Stimulated activated CD8-positive, alpha-beta memory T cell treated with anti-CD3 and anti-CD28 coated beads, Interleukin-4, amount 100 ng/mL, for 24 hours (primary cell): ENCODE measurements around the gene HOXD11.

Experiments used
- DNase-seq: peaks from one replicate; pipeline ENCODE4 v3.0.0-alpha.2; 2020; ENCODE audit warnings: low read depth

HOXD11 gene

DNA sequence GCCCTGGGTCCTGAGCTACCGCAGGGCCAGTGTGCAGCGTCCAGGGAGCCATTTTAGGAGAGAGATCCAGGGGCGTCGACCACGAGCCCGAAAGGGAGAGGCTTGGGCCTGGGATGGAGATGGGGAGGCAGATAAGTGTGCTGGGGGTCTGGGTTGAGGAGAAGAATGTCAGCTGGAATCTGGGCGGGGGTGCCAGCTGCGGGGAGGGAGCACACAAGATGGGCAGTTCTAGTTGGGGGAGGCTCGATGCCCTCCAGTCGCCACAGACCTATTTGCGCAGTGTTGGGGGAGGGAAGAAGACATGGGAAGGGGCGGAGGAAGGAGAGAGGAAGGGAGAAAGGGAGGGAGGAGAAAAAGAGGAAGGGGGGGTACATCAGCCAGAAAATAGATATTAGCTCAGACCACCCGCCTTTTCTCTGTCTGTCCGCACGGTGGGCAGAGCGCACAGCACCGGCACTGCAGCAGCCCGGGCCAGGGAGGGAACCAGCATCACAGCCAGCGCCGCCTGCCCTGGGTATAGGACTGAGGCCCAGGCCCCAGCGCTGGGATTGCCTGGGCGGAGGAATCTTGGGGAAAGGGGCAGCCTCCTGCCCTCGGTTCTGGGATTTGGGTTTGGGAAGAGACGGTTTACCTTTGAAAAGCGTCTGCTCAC lies 1.9 kb upstream of the HOXD11 start:
- no peak for DNase-seq

GRCh38 chr2:176105730-176106580 lies 1.1 kb upstream of the HOXD11 start:
- no peak for DNase-seq

DNA sequence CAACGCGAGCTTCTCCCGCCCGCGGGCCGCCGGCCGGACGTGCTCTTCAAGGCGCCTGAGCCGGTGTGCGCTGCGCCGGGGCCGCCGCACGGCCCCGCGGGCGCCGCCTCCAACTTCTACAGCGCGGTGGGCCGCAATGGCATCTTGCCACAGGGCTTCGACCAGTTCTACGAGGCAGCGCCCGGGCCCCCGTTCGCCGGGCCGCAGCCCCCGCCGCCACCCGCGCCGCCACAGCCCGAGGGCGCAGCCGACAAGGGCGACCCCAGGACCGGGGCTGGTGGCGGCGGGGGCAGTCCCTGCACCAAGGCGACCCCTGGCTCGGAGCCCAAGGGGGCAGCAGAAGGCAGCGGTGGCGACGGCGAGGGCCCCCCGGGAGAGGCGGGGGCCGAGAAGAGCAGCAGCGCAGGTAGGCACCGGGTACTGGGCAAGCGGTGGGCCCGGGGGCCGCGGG lies 676 bp downstream of the HOXD11 start:
- DNase-seq, result no peak

DNA sequence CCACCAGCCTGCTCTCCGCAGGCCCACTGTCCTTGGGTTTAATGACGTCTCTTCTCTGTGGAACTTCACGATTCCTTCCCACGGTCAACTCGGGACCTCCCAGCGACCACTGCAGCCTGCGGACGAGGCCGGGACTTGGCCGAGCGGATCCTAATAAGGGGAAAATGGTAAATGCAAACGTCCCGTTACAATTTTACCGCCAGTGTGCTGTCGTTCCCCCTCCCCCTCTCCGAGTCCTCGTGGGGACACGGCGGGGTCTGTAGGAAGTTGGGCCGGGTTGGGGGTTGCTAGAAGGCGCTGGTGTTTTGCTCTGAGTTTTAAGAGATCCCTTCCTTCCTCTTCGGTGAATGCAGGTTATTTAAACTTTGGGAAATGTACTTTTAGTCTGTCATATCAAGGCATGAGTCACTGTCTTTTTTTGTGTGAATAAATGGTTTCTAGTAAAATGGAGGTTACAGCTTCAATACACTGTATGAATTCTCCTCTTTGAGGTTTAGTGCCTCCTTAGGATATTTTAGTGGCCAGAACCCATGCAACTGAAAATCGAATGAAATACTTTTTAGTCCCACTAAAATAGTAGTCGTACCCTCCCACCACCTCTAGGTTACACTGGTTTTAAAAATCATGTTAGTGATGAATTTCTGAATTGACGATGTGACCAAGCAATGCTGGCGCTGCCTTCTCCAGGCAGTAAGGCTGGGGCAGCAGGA lies 2.3 kb downstream of the HOXD11 start:
- DNase-seq, result no peak

- no peak for DNase-seq
Measured at GRCh38 chr2:176109946-176110345, 2.9 kb downstream of the HOXD11 start.

GRCh38 chr2:176110415-176111308 lies 3.6 kb downstream of the HOXD11 start:
- DNase-seq, result no peak

- DNase-seq, result no peak
Measured at GRCh38 chr2:176111309-176111663, 4.2 kb downstream of the HOXD11 start.

- no peak for DNase-seq
Measured at GRCh38 chr2:176111846-176112374, 4.8 kb downstream of the HOXD11 start.

- DNase-seq, result no peak
Measured at GRCh38 chr2:176112375-176113302, 5.6 kb downstream of the HOXD11 start.

DNA sequence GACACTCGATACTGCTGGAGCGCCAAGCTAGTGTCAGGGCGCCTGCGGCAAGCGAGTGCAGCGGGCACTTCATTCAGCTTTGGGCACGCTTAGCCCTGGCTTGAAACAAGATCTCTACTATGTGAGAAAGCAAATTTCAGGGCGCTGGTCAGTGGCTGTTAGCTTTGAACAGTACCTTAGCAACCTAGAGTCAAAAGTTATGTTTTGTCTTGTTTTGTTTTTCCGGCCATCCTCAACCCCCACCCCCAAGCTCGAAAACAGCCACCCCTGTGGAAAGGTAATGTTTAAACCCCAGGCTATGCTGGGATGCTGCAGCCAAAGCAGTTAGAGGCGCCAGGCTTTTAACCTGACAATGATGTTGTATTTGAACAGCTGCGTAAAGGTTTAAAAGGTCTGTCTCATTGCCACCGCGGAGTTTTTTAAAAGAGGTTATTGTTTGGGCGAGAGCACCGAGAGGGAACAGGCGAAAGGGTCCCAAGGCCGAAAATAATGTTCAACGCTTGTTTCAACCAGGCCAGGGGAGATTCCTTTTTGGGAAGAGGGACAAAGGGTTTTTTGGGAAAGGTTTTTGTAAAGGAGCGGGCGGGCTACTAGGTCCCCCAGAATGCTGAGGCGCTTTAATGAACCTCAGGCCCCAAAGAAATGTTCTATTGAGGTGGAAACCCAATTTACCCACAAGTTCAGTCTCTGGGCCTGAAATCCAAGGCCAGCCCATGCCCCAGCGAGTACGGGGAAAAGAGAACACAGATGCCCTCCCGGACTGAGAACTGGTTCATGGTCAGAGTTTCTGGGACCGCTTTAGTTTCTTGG lies 7.2 kb downstream of the HOXD11 start:
- no peak for DNase-seq

GRCh38 chr2:176114930-176115625 lies 8.0 kb downstream of the HOXD11 start:
- DNase-seq, result no peak

- DNase-seq, result no peak
Measured at GRCh38 chr2:176115883-176116813, 9.1 kb downstream of the HOXD11 start, which contains the start of gene HOXD10. HOXD10 (plus strand) TSS chr2:176116778; CDS start chr2:176116834, 56 bp downstream.

GRCh38 chr2:176117162-176117822 lies 10.2 kb downstream of the HOXD11 start:
- no peak for DNase-seq

DNA sequence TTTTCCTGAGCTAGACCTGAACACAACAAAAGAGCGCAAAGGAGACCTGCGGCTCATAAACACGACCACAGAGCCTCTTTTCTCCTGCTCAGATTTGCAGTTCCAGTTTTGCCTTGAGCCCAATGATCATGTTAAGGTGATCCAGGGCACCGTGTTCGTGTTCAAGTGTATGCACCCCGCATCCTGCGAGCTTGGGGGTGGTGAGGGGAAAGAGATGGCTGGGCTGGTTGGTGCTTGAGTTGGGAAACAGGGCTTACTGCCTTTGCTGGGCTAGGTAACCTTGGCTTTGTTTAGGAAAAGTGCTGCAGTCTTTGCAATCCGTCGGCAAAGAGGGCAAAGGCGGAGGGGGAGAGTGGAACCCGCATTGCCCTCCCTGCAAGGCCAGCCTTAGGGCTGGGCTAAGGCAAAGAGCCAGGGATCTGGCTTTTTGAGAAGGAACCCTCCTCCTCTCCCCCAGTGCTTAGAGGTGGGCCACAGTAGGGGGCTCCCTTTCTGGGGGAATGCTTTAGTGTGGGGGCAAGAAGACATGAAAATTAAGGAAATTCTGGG lies 10.8 kb downstream of the HOXD11 start:
- no peak for DNase-seq

DNA sequence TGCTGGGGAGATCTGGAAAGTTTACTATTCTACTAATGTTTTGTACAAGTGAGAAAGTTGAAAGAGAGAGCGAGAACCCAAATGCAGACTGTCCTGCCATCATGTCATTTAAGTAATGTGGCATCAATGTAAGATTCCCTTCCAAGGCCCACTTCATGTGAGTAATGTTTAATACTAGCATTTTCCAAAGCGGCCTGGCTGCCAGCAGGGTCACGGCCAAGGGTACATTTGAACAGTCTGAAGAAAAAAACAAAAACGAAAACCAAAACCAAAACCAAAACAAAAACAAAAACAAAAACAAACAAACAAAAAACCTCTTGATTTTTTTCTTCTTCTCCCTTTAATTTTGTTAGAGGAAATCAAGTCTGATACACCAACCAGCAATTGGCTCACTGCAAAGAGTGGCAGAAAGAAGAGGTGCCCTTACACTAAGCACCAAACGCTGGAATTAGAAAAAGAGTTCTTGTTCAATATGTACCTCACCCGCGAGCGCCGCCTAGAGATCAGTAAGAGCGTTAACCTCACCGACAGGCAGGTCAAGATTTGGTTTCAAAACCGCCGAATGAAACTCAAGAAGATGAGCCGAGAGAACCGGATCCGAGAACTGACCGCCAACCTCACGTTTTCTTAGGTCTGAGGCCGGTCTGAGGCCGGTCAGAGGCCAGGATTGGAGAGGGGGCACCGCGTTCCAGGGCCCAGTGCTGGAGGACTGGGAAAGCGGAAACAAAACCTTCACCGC lies 11.7 kb downstream of the HOXD11 start:
- no peak for DNase-seq
